PC-9 (cell line): ENCODE results near the gene KDM4C. TPM values are rescaled to one million over a fixed set of nuclear protein-coding genes. Genes with fewer than 3 reads are reported as not detected.
"Not testable (repeated sequence)": the region's sequence is repeated elsewhere in the genome, so short reads cannot be mapped to it uniquely, and the experiment has no call there.

ENCODE experiments used
- BruUV-seq: library from RNA; stranded (reverse); fragments of 400-500 nt; replicated peaks from 2 replicates; lab custom pipeline; 2021; lab: Mats Ljungman, UMichigan
- CTCF ChIA-PET: fragments of 300-600 bp; sonication (Branson Sonifier 250); formaldehyde crosslinking; loops from one replicate; lab custom pipeline; 2022; ENCODE audit warnings: antibody characterized with exemption; lab: Charles Lee
- POLR2A ChIA-PET: fragments of 300-600 bp; sonication (Branson Sonifier 250); formaldehyde crosslinking; loops from one replicate; lab custom pipeline; 2022; ENCODE audit warnings: antibody characterized with exemption; ENCODE audit not compliant: unreplicated experiment; lab: Charles Lee
- DNase-seq, 2 experiments: peaks; one replicate each; pipeline versions ENCODE4 v3.0.0 to v3.0.0-alpha.2; 2015 to 2022; ENCODE audit warnings: mixed read lengths in 1 of 2
- H2AFZ ChIP-seq: fragments of 200-600 bp; sonication (generic); 2 replicates; pipeline ENCODE4 v1.8.1; 2017; ENCODE audit warnings: antibody characterized with exemption
- H3F3A ChIP-seq: fragments of 200-600 bp; sonication (generic); 2 replicates; pipeline ENCODE4 v1.8.1; 2017; ENCODE audit warnings: antibody characterized with exemption, mild to moderate bottlenecking, low read depth; ENCODE audit not compliant: insufficient read depth
- H3K27ac ChIP-seq: fragments of 200-600 bp; sonication (generic); 2 replicates; pipeline ENCODE4 v1.6.1; 2016; ENCODE audit warnings: mixed run types
- H3K27me3 ChIP-seq: fragments of 200-600 bp; sonication (generic); 2 replicates; pipeline ENCODE4 v1.6.1; 2016; ENCODE audit warnings: low read depth, mixed run types; ENCODE audit not compliant: insufficient read depth
- H3K36me3 ChIP-seq: fragments of 200-600 bp; sonication (generic); 2 replicates; pipeline ENCODE4 v1.6.1; 2016; ENCODE audit warnings: low read depth, mixed run types
- H3K4me1 ChIP-seq: fragments of 200-600 bp; sonication (generic); replicated peaks from 2 replicates; pipeline ENCODE4 v1.6.1; 2016; ENCODE audit warnings: mixed run types; ENCODE audit not compliant: insufficient read depth
- H3K4me2 ChIP-seq: fragments of 200-600 bp; sonication (generic); 2 replicates; pipeline ENCODE4 v1.6.1; 2017; ENCODE audit warnings: mixed run types
- H3K4me3 ChIP-seq: fragments of 200-600 bp; sonication (generic); 2 replicates; pipeline ENCODE4 v1.6.1; 2016; ENCODE audit warnings: mixed run types
- H3K79me2 ChIP-seq: fragments of 200-600 bp; sonication (generic); 2 replicates; pipeline ENCODE4 v1.6.1; 2017; ENCODE audit warnings: low read depth, mixed run types
- H3K9me2 ChIP-seq: fragments of 200-600 bp; sonication (generic); 2 replicates; pipeline ENCODE4 v1.8.1; 2017; ENCODE audit warnings: mild to moderate bottlenecking; ENCODE audit not compliant: insufficient read depth
- H3K9me3 ChIP-seq: fragments of 200-600 bp; sonication (generic); 2 replicates; pipeline ENCODE4 v1.8.1; 2016; ENCODE audit warnings: low read depth; ENCODE audit not compliant: insufficient read depth
- H4K20me1 ChIP-seq: fragments of 200-600 bp; sonication (generic); 2 replicates; pipeline ENCODE4 v1.8.1; 2017; ENCODE audit not compliant: insufficient read depth
- EZH2 ChIP-seq: fragments of 200-600 bp; sonication (generic); IDR thresholded peaks from 2 replicates; pipeline ENCODE4 v1.8.0; 2017; ENCODE audit warnings: antibody characterized with exemption, low read depth
- intact Hi-C: fragments of 100-400 bp; cut with micrococcal nuclease; formaldehyde crosslinking; loops from one replicate; pipeline ENCODE4 v1.10.0; 2022; ENCODE audit not compliant: unreplicated experiment
- total RNA-seq: library from RNA; stranded (reverse); gene quantifications from 2 replicates; pipeline ENCODE4 v1.2.3, GENCODE V29; 2021
- TF ChIP-seq, protein P1 (sequence below): fragments of 200-600 bp; sonication (generic); conservative IDR thresholded peaks from 2 replicates; pipeline ENCODE4 v1.6.1; 2017; ENCODE audit warnings: mixed run types, antibody characterized with exemption, mild to moderate bottlenecking, moderate library complexity

The KDM4C gene
- total RNA-seq, 1 experiment from 2014 or later, result 12.9 TPM

DNA sequence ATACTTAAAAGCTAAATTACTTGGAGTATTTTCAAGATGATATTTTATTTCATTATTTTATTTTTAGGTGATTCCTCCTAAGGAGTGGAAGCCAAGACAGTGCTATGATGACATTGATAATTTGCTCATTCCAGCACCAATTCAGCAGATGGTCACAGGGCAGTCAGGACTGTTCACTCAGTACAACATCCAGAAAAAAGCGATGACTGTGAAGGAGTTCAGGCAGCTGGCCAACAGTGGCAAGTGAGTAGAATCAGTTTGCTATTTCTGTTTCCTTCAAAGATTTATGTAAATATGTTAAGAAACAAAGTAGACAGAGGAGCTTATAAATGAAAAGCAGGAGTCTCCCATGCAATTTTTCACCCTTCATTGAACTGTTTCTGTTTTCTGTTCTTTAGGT, 47.8 kb downstream of the KDM4C start:
- H2AFZ ChIP-seq, result no peak overlapping the region
- TF ChIP-seq, protein P1, sequence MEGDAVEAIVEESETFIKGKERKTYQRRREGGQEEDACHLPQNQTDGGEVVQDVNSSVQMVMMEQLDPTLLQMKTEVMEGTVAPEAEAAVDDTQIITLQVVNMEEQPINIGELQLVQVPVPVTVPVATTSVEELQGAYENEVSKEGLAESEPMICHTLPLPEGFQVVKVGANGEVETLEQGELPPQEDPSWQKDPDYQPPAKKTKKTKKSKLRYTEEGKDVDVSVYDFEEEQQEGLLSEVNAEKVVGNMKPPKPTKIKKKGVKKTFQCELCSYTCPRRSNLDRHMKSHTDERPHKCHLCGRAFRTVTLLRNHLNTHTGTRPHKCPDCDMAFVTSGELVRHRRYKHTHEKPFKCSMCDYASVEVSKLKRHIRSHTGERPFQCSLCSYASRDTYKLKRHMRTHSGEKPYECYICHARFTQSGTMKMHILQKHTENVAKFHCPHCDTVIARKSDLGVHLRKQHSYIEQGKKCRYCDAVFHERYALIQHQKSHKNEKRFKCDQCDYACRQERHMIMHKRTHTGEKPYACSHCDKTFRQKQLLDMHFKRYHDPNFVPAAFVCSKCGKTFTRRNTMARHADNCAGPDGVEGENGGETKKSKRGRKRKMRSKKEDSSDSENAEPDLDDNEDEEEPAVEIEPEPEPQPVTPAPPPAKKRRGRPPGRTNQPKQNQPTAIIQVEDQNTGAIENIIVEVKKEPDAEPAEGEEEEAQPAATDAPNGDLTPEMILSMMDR, result no peak
- no peaks in the 10 kb centered on the region for H4K20me1 ChIP-seq
- no peaks in the 10 kb centered on the region for H3K27me3 ChIP-seq
- ChIA-PET CTCF (no interaction called here), POLR2A (no interaction called here)
- no peaks in the 10 kb centered on the region for H3K36me3 ChIP-seq
- no peak overlapping the region for H3K4me3 ChIP-seq
- no peak overlapping the region for H3K4me2 ChIP-seq
- no peaks in the 10 kb centered on the region for H3K79me2 ChIP-seq
- DNase-seq, result no peak
- no peaks in the 10 kb centered on the region for H3F3A ChIP-seq
- no TSS peak for BruUV-seq
- no peaks in the 10 kb centered on the region for H3K4me1 ChIP-seq
- H3K9me3 ChIP-seq, result no peaks in the 10 kb centered on the region
- intact Hi-C loops, result no loop called here
- no peak overlapping the region for H3K27ac ChIP-seq
- H3K9me2 ChIP-seq, result no peaks in the 10 kb centered on the region

DNA sequence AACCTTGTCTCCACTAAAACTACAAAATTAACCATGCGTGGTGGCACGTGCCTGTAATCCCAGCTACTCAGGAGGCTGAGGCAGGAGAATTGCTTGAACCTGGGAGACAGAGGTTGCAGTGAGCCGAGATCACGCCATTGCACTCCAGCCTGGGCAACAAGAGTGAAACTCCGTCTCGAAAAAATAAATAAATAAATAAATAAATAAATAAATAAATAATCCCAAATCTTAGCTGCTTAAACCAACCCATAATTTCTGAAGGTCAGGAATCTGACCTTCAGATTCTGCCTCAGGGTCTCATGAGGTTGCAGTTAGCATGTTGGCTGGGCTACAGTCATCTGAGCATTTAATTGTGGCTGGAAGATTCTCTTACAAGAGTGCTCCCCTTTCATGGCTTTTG, 48.5 kb downstream of the KDM4C start:
- H3K4me2 ChIP-seq, H3K36me3 ChIP-seq, POLR2A ChIA-PET, H3K27ac ChIP-seq, H3K4me3 ChIP-seq, DNase-seq, H3K79me2 ChIP-seq, H2AFZ ChIP-seq, BruUV-seq, H3K9me3 ChIP-seq, H3K27me3 ChIP-seq, H3K4me1 ChIP-seq, CTCF ChIA-PET, intact Hi-C loops, H4K20me1 ChIP-seq, H3F3A ChIP-seq, H3K9me2 ChIP-seq: not testable (repeated sequence)

DNA sequence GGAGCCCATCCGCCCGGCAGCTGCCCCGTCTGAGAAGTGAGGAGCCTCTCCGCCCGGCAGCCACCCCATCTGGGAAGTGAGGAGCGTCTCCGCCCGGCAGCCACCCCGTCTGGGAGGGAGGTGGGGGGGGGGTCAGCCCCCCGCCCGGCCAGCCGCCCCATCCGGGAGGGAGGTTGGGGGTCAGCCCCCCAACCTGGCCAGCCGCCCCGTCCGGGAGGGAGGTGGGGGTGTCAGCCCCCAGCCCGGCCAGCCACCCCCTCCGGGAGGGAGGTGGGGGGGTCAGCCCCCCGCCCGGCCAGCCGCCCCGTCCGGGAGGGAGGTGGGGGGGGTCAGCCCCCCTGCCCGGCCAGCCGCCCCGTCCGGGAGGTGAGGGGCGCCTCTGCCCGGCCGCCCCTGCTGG, 49.9 kb downstream of the KDM4C start:
- not testable (repeated sequence) for DNase-seq, BruUV-seq

DNA sequence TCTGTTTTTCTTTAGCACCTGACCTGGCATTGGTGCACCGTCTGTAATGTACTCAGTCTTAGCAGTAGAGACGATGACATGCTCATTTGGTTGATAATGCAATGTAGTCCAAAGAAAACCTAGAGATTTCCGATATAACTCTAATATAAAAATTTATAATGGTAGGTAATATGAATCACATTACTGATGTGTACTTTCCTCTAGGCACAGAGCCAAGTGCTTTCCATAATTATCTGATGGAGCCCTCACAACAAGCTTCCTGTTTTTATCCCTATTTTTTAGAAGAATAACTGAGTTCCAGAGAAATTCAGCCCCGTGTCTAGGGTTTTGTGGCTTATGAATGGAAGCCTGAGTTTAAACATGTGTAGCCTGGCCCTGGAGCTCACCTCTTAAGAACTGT, 53.7 kb downstream of the KDM4C start:
- Histone ChIP-seq H2AFZ (no peak overlapping the region), H3K79me2 (no peaks in the 10 kb centered on the region), H3K36me3 (no peaks in the 10 kb centered on the region), H3K4me2 (no peak overlapping the region), H3K27me3 (no peaks in the 10 kb centered on the region), H3K4me1 (no peaks in the 10 kb centered on the region), H4K20me1 (no peaks in the 10 kb centered on the region), H3K4me3 (no peak overlapping the region), H3K9me3 (no peaks in the 10 kb centered on the region), H3K27ac (no peak overlapping the region), H3K9me2 (no peaks in the 10 kb centered on the region), H3F3A (no peaks in the 10 kb centered on the region)
- BruUV-seq, result no TSS peak
- no peak for DNase-seq
- intact Hi-C loops, result no loop called here
- ChIA-PET POLR2A (no interaction called here), CTCF (no interaction called here)
- no peak for TF ChIP-seq EZH2
- TF ChIP-seq, protein P1, result no peak

More for the DNA sequence above, 49.9 kb downstream of the KDM4C start:
- H3K27ac ChIP-seq, H2AFZ ChIP-seq, CTCF ChIA-PET, H3K36me3 ChIP-seq, H4K20me1 ChIP-seq, intact Hi-C loops, H3K79me2 ChIP-seq, H3K4me3 ChIP-seq, POLR2A ChIA-PET, H3F3A ChIP-seq, H3K27me3 ChIP-seq, H3K9me2 ChIP-seq, H3K4me2 ChIP-seq, H3K9me3 ChIP-seq, H3K4me1 ChIP-seq: not testable (repeated sequence)
